Bronchial epithelial cell (primary cell): ENCODE measurements around the gene SLC24A2. TPM values are rescaled to one million over a fixed set of nuclear protein-coding genes. Genes with fewer than 3 reads are reported as not detected.
"Not testable (repeated sequence)": the region's sequence is repeated elsewhere in the genome, so short reads cannot be mapped to it uniquely, and the experiment has no call there.

Source experiments
- DNase-seq: peaks from one replicate; pipeline ENCODE4 v3.0.0-alpha.2; 2010; ENCODE audit warnings: low read depth
- FAIRE-seq: peaks from 2 replicates; lab custom pipeline; 2011; peaks lifted over from hg19 to GRCh38; lab: Jason Lieb, UNC
- H3K27me3 ChIP-seq: 2 replicates; pipeline ENCODE4 v1.5.1; 2011; ENCODE audit warnings: low read length; ENCODE audit not compliant: control insufficient read depth, insufficient read depth
- H3K36me3 ChIP-seq: 2 replicates; pipeline ENCODE4 v1.5.1; 2011; ENCODE audit warnings: low read length; ENCODE audit not compliant: control insufficient read depth, insufficient read depth
- H3K4me3 ChIP-seq: 2 replicates; pipeline ENCODE4 v1.5.1; 2011; ENCODE audit warnings: mild to moderate bottlenecking, low read depth, low read length, control low read depth
- CTCF ChIP-seq: IDR thresholded peaks from 2 replicates; pipeline ENCODE4 v1.5.1; 2011; ENCODE audit warnings: mild to moderate bottlenecking, moderate library complexity, low read length, control low read depth, inconsistent platforms; ENCODE audit not compliant: insufficient read depth, severe bottlenecking
- total RNA-seq: library from RNA; depleted of rRNA; stranded (reverse); fragments of >200 nt; gene quantifications from 2 replicates; pipeline ENCODE4 v1.2.1, GENCODE V29; 2014

The SLC24A2 gene
- not detected in 2 replicates for total RNA-seq

GRCh38 chr9:19788614-19789271, at the start of gene SLC24A2:
Gene SLC24A2 (minus strand): TSS chr9:19789037.
- H3K27me3 ChIP-seq: peaks cover 14% of the 10 kb centered on the region
- TF ChIP-seq CTCF: no peak
- no peak for FAIRE-seq
- no peaks in the 10 kb centered on the region for H3K36me3 ChIP-seq
- H3K4me3 ChIP-seq: no peak within 1 kb of the TSS
- DNase-seq: no peak

GRCh38 chr9:19833331-19833730, 44.5 kb upstream of the SLC24A2 start:
- FAIRE-seq: not testable (repeated sequence)

GRCh38 chr9:19830796-19831195, 42.0 kb upstream of the SLC24A2 start:
- Histone ChIP-seq H3K27me3 (no peaks in the 10 kb centered on the region), H3K4me3 (no peak overlapping the region), H3K36me3 (no peaks in the 10 kb centered on the region)
- FAIRE-seq (no peak), DNase-seq (no peak)
- no peak for TF ChIP-seq CTCF

More at GRCh38 chr9:19833331-19833730, 44.5 kb upstream of the SLC24A2 start:
- not testable (repeated sequence) for DNase-seq, H3K36me3 ChIP-seq, H3K4me3 ChIP-seq, H3K27me3 ChIP-seq

DNA sequence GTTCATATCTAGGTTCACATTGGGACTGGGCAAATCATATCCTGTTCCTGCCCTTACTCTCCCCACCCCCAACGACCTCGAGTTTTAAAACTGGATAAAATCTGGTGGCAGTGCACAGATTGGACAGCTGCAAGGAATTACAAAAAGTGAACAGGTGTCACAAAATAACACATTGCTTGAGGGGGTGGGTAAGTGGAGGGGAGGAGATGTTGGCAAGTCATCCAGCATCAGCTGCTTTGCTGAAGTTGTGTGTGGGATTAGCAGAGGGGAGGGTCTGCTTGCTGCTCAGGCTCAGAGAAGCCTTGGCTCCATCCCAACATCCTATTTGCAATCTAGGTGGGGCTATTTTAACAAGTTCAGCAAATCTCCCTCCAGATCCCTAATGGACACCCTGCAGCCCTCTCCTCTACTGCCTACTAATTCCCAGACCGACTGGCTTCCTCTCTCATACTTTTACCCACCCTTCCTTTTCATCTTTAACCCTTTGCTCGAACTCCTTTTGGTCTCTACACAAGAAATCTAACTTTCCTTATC, 39.8 kb upstream of the SLC24A2 start:
- TF ChIP-seq CTCF: no peak
- peak; percentile 76 for FAIRE-seq
- no peaks in the 10 kb centered on the region for H3K27me3 ChIP-seq

GRCh38 chr9:19816769-19817168, 27.9 kb upstream of the SLC24A2 start:
- H3K4me3 ChIP-seq: no peak overlapping the region
- DNase-seq: no peak
- no peak for FAIRE-seq

More for the DNA sequence above, 39.8 kb upstream of the SLC24A2 start:
- no peak for DNase-seq
- H3K36me3 ChIP-seq: no peaks in the 10 kb centered on the region
- H3K4me3 ChIP-seq: no peak overlapping the region

More at GRCh38 chr9:19816769-19817168, 27.9 kb upstream of the SLC24A2 start:
- no peak for TF ChIP-seq CTCF
- no peaks in the 10 kb centered on the region for H3K36me3 ChIP-seq
- H3K27me3 ChIP-seq: no peaks in the 10 kb centered on the region
